Measurements from ENCODE around the gene PIGQ. TPM values are rescaled to one million over a fixed set of nuclear protein-coding genes. Genes with fewer than 3 reads are reported as not detected.

The PIGQ gene
- total RNA-seq, 2 donors from 2014 or later = 25.6 to 59.3 TPM

DNA sequence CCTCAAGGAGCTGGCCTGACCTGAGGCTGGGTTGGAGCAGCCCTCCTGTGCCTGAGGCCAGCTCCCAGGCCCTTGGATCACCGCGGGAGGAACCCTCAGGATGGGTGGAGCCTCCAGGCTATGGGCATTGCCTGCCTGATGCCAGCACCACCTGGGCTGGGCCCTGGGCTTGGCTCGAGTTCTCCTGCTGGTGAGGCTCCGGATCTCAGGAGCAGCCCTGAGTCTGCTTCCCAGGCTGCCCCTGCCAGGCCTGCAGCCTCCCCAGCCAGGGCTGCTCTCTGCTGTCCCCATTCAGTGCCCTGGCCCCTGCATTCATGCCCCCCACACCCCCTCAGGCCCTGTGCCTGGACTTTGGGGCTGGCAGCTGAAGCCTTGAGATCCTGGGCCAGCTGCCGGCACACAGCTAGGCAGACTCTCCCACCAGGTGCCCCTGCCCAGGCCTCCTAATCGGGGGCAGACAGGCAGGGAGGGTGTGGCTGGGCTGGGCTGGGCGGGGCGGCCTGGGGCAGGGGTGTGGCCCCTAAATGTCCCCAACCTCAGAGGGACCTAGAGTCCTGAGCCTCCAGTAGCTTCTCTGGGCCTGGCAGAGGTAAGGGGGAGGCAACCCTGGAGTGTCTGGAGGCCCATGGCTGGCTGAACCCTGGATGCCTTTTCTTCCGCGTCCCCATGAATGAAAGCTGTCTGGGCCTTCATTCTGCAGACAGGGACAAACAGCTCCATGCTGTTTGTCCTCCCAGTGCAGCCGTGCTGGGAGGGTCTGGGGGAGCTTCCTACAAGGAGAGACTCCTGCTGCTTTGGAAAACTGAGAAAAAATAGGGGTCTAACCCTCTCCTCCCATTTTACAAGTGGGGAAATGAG, 1.1 kb upstream of the PIGQ start:
- Histone ChIP-seq H3K27ac (no peak overlapping the region), H3K9ac (ENCODE audit: low read depth in 2 of 2, low read length in 2 of 2) (peak overlapping the region; percentile 71 to 74), H3K4me3 (peak overlapping the region; percentile 84), H3K27me3 (no peaks in the 10 kb centered on the region), H3K9me3 (no peaks in the 10 kb centered on the region), H3K4me1 (peaks cover 20% of the 10 kb centered on the region), H3K36me3 (no peaks in the 10 kb centered on the region)
- intact Hi-C loops (cut with DNase I) = no loop called here
- peak; percentile 62 for DNase-seq
- TF ChIP-seq, protein P1, sequence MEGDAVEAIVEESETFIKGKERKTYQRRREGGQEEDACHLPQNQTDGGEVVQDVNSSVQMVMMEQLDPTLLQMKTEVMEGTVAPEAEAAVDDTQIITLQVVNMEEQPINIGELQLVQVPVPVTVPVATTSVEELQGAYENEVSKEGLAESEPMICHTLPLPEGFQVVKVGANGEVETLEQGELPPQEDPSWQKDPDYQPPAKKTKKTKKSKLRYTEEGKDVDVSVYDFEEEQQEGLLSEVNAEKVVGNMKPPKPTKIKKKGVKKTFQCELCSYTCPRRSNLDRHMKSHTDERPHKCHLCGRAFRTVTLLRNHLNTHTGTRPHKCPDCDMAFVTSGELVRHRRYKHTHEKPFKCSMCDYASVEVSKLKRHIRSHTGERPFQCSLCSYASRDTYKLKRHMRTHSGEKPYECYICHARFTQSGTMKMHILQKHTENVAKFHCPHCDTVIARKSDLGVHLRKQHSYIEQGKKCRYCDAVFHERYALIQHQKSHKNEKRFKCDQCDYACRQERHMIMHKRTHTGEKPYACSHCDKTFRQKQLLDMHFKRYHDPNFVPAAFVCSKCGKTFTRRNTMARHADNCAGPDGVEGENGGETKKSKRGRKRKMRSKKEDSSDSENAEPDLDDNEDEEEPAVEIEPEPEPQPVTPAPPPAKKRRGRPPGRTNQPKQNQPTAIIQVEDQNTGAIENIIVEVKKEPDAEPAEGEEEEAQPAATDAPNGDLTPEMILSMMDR (IDR thresholded peaks at IDR 0.05) = no peak

DNA sequence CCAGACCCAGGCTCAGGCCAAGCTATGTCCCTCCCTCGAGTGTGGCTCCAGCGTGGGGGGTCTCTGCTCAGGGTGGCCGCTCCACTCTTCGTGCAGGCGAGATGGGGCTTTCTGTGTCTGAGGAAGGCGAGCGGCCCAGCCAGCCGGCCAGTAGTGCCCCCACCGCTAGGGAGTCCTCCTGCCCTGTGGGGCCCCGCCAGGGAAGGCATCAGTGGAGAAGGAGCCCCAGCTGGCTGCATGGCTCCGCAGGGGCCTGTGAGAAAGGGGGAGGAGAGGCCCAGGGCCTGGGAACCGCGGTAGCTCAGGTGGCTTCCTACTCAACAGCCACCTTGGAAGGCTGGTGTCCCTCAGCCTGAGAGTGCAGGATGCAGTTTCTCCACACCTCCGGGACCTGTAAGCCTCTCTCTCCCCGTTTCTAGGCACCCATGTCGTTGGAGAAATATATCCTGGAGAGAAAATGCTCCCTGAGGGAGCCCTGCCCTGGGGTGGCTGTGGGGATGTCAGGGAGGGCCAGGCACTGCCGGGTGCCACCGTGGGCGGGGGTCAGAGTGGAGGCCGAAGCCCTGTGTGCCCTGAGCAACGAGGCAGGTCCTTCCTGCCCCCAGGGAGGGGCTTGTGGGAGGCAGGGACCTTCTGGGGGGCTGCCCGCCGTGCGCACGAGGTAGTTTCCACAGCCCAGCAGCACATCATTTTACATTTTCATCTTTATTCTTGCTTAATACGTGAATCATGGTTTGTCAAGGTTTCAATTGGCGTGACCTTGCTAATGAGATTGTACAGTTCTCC, 3.3 kb downstream of the PIGQ start:
- intact Hi-C loops (cut with DNase I) = no loop called here
- Histone ChIP-seq H3K4me1 (peaks cover 13% of the 10 kb centered on the region), H3K36me3 (no peaks in the 10 kb centered on the region), H3K4me3 (no peak overlapping the region), H3K9me3 (no peaks in the 10 kb centered on the region), H3K27me3 (no peaks in the 10 kb centered on the region), H3K27ac (no peak overlapping the region), H3K9ac (ENCODE audit: low read depth in 2 of 2, low read length in 2 of 2) (no peak overlapping the region)
- no peak for DNase-seq
- TF ChIP-seq, protein P1 (IDR thresholded peaks at IDR 0.05) = no peak

DNA sequence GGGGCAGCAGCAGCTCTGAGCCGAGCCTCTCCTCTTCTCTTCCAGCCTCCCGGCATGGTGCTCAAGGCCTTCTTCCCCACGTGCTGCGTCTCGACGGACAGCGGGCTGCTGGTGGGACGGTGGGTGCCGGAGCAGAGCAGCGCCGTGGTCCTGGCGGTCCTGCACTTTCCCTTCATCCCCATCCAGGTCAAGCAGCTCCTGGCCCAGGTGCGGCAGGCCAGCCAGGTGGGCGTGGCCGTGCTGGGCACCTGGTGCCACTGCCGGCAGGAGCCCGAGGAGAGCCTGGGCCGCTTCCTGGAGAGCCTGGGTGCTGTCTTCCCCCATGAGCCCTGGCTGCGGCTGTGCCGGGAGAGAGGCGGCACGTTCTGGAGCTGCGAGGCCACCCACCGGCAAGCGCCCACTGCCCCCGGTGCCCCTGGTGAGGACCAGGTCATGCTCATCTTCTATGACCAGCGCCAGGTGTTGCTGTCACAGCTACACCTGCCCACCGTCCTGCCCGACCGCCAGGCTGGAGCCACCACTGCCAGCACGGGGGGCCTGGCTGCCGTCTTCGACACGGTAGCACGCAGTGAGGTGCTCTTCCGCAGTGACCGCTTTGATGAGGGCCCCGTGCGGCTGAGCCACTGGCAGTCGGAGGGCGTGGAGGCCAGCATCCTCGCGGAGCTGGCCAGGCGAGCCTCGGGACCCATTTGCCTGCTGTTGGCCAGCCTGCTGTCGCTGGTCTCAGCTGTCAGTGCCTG, 4.4 kb downstream of the PIGQ start:
- intact Hi-C loops (cut with DNase I) = no loop called here
- no peaks in the 10 kb centered on the region for H3K27me3 ChIP-seq
- peaks cover 2% of the 10 kb centered on the region for H3K4me1 ChIP-seq
- no peak overlapping the region for H3K9ac ChIP-seq (ENCODE audit: low read depth in 2 of 2, low read length in 2 of 2)
- H3K27ac ChIP-seq = no peak overlapping the region
- no peaks in the 10 kb centered on the region for H3K36me3 ChIP-seq
- H3K9me3 ChIP-seq = no peaks in the 10 kb centered on the region
- H3K4me3 ChIP-seq = no peak overlapping the region
- TF ChIP-seq, protein P1 (IDR thresholded peaks at IDR 0.05) = no peak
- DNase-seq = no peak

DNA sequence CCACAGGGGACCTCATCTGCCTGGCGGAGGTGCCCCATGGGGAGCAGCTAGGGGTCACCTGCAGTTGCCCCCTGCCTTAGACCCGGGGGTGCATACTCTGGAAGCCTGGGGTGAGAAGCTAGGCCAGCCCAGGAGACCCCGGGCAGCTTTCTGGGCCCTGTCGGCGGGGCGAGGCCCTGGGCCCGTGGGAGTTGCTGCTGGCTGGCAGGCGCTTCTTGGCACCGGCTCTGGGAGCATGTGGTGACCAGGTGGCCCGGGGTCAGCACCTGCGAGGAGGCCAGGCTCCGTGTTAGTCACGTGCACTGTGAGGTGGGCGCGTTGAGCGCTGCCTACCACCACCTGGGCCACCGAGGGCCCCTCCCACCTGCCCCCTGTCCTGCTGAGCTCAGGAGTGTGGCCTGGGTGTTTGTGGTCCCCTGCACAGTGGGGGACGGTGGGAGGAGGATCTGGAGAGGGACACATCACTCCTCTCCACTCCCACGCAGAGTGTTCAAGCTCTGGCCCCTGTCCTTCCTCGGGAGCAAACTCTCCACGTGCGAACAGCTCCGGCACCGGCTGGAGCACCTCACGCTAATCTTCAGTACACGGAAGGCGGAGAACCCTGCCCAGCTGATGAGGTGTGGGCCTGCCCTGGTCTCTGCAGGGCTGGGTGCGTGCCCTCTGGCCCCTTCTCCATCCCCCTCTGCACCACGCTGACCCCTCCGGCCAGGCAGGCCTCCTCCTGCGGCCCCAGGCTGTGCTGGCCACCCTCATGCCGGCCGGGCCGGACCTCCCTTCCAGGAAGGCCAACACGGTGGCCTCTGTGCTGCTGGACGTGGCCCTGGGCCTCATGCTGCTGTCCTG, 5.8 kb downstream of the PIGQ start:
- H3K4me1 ChIP-seq = no peaks in the 10 kb centered on the region
- H3K9me3 ChIP-seq = no peaks in the 10 kb centered on the region
- H3K27ac ChIP-seq = no peak overlapping the region
- TF ChIP-seq, protein P1 (IDR thresholded peaks at IDR 0.05) = no peak
- H3K27me3 ChIP-seq = no peaks in the 10 kb centered on the region
- no peak overlapping the region for H3K4me3 ChIP-seq
- intact Hi-C loops (cut with DNase I) = no loop called here
- H3K36me3 ChIP-seq = no peaks in the 10 kb centered on the region
- no peak overlapping the region for H3K9ac ChIP-seq (ENCODE audit: low read depth in 2 of 2, low read length in 2 of 2)
- no peak for DNase-seq

All from colonic mucosa (tissue), 4 donors.